ENCODE data around the gene CSTF1.

Gene CSTF1

DNA sequence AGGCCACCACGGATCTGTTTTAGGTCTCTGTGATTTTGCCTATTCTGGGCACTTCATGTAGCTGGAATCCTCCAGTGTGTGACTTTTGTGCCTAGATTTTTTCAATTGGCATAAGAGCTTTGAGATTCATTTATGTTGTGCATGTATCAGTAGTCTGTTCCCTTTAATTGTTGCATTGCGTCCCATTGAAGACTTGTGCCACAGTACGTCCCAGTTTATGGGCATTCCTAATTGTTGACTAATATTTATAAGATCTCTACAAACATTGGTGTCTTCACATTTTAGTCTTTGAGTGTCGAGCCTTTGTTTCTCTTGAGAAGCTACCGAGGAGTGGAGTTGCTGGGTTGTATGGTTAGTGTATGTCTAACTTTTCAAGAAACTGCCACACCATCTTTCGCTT is 34.4 kb upstream of the CSTF1 start:
- Histone ChIP-seq H3K27me3 (no peaks in the 10 kb centered on the region), H3K4me1 (peaks cover 0 to 35% (median 16%) of the 10 kb centered on the region in 4 donors), H3K27ac (peak overlapping the region; percentile 8 to 42), H3K4me3 (peak overlapping the region; percentile 77 to 84), H3K36me3 (peaks cover 0 to 2% (median 0%) of the 10 kb centered on the region in 3 donors), H3K9me3 (no peaks in the 10 kb centered on the region)
- DNase-seq: no peak
- intact Hi-C loops (cut with DNase I; ENCODE audit: low total_unique reads): loop anchor here (2.0 kb wide), 1 partner anchor 111 kb away; the partner anchor contains the start of gene RTF2
- TF ChIP-seq, protein P1, sequence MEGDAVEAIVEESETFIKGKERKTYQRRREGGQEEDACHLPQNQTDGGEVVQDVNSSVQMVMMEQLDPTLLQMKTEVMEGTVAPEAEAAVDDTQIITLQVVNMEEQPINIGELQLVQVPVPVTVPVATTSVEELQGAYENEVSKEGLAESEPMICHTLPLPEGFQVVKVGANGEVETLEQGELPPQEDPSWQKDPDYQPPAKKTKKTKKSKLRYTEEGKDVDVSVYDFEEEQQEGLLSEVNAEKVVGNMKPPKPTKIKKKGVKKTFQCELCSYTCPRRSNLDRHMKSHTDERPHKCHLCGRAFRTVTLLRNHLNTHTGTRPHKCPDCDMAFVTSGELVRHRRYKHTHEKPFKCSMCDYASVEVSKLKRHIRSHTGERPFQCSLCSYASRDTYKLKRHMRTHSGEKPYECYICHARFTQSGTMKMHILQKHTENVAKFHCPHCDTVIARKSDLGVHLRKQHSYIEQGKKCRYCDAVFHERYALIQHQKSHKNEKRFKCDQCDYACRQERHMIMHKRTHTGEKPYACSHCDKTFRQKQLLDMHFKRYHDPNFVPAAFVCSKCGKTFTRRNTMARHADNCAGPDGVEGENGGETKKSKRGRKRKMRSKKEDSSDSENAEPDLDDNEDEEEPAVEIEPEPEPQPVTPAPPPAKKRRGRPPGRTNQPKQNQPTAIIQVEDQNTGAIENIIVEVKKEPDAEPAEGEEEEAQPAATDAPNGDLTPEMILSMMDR (IDR thresholded peaks at IDR 0.05): no peak

DNA sequence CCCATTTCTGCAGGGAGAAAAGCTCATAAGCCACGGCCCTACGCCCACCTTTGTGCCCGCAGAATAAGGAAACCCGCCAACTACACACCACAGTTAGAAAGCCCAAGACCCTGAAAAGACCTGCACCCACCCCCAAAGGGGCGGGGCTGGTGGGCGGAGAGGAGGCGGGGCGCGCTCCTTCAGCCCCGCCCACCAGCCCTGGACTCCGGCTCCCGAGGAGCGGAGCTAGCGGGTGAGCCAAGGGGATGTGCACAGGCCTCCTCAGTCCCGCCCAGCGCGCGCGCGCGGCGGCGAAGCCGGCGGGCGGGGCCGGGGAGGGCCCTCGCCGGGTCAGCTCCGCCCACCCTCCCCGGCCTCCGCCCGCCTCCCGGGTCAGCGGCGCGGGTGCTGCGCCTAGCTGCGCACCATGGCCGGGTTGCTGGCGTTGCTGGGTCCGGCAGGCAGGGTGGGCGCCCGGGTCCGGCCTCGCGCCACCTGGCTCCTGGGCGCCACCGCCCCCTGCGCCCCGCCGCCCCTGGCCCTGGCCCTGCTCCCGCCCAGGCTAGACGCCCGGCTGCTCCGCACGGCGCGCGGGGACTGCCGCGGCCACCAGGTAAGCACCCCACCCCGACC is 33.7 kb upstream of the CSTF1 start, which contains the start of gene FAM210B:
FAM210B (plus strand) TSS at position 375 of the 612 bp plus-strand sequence; CDS start at position 407, 32 bp downstream.
- TF ChIP-seq, protein P1 (IDR thresholded peaks at IDR 0.05): no peak
- intact Hi-C loops (cut with DNase I; ENCODE audit: low total_unique reads): loop anchor here (2.0 kb wide), 1 partner anchor 110 kb away; the partner anchor contains the start of gene RTF2
- Histone ChIP-seq H3K4me3 (peak within 1 kb of the TSS; percentile 77 to 84), H3K27ac (peak within 1 kb of the TSS; percentile 77 to 84), H3K27me3 (no peaks in the 10 kb centered on the region), H3K36me3 (peaks cover 0 to 6% (median 0%) of the 10 kb centered on the region in 3 donors), H3K9me3 (no peaks in the 10 kb centered on the region), H3K4me1 (peaks cover 0 to 38% (median 16%) of the 10 kb centered on the region in 4 donors)
- DNase-seq: peak; percentile 84 to 93

DNA sequence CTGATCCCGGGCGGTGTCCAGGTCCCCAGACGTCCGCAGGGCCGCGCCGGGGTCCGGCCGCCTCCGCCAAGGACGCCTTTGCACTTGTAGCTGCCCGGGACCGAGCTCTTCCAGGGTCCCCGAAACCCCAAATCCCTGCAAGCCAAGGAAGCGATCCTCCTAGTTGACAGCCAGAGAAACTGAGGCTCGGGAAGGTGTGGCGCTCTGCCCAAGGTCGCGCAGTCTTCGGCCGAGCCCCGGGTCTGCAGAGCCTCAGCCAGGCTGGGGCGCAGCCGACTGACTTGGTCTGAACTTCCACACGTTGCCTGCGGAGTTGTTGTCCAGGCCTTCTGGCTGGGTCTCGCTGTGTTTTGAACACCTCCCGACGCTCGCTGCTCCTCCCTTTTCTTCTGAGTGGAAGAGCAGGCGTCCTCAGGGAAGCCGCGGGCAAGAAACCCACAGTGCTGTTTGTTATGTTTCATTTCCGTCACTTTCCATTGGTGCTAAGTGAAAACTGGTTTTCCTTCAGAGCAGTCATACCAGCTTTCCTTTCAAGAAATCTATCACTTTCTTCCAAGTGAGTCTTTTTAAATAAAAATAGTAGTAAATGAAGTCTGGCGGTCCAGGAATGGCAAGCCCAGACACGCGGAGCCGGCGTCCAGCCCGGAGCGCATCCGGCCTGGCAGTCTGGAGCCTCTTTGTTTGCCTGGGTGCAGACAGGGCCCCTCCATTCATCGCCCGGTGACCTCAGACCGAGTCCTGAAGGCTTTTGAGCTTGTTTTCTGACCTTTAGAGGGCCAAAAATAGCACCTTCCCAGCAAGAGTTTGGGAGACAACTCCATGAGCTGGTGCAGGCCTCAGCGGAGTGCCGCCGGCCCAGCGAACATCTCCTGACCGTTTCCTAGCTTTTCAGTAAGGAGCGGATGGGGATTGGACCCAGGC is 33.0 kb upstream of the CSTF1 start:
- intact Hi-C loops (cut with DNase I; ENCODE audit: low total_unique reads): loop anchor here (2.0 kb wide), 1 partner anchor 109 kb away; the partner anchor contains the start of gene RTF2
- Histone ChIP-seq H3K36me3 (peaks cover 0 to 8% (median 0%) of the 10 kb centered on the region in 3 donors), H3K9me3 (no peaks in the 10 kb centered on the region), H3K4me1 (peaks cover 0 to 38% (median 16%) of the 10 kb centered on the region in 4 donors), H3K27me3 (no peaks in the 10 kb centered on the region), H3K4me3 (peak overlapping the region; percentile 77 to 84), H3K27ac (peak overlapping the region; percentile 77 to 84)
- peak; percentile 60 to 71 for DNase-seq
- TF ChIP-seq, protein P1 (IDR thresholded peaks at IDR 0.05): no peak

DNA sequence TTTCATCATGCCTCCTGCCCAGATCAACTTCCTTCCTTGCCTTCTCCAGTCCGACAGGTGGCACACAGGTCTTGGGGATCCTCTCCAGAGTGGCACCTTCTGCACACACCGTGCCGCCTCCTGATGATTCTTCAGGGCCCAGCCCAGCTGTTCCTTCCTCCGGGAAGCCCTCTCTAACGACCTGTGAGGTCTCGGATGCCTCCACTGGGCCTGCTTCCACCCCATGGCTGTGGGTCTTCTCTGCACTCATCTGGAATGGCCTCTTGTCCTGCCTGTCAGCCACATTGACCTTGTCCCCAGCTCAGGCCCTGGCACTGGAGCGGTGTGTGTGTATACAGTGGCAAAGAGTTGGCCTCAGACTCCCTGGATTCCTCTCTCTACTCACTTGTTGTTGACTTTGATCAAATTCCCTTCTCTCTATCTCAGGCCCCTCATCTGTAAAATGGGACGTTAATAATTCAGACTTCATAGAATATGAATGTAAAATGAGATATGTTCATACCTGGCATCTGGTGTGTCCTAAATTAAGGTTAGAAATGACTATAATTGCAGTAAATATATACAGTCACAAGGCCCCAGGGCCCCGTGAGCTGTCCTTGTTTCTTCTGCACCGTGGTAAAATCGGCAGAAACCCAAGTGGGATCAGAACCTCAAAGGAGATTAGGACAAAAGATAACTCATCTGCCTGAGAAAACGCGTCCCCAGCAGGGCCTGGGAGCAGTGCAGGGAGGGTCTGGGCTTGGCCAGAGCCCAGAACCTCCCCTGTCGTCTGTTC is 32.1 kb upstream of the CSTF1 start:
- Histone ChIP-seq H3K4me3 (peak overlapping the region; percentile 77 to 84), H3K36me3 (peaks cover 4 to 16% (median 8%) of the 10 kb centered on the region in 3 donors), H3K9me3 (no peaks in the 10 kb centered on the region), H3K4me1 (peaks cover 0 to 38% (median 16%) of the 10 kb centered on the region in 4 donors), H3K27ac (peak overlapping the region; percentile 77 to 84), H3K27me3 (no peaks in the 10 kb centered on the region)
- TF ChIP-seq, protein P1 (IDR thresholded peaks at IDR 0.05): no peak
- DNase-seq: no peak
- intact Hi-C loops (cut with DNase I; ENCODE audit: low total_unique reads): no loop called here

DNA sequence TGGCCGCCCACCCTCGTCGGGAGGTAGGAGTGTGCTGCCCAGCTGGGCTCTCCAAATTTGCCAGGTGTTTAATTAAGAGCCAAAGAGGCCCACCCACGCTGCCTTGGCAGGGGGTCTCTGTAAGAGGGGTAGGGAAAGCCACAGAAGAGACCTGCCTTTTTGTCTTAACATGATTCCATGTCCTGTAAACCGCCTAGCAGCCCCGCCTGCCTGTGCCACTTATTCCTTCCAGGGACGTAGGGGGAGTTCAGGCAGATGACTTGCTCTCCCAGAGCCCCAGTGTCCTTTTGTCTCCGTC is 31.6 kb upstream of the CSTF1 start:
- peaks cover 0 to 38% (median 16%) of the 10 kb centered on the region in 4 donors for H3K4me1 ChIP-seq
- H3K9me3 ChIP-seq: no peaks in the 10 kb centered on the region
- H3K27me3 ChIP-seq: no peaks in the 10 kb centered on the region
- no peak overlapping the region for H3K4me3 ChIP-seq
- peaks cover 9 to 21% (median 14%) of the 10 kb centered on the region in 3 donors for H3K36me3 ChIP-seq
- DNase-seq: no peak
- H3K27ac ChIP-seq: no peak overlapping the region
- intact Hi-C loops (cut with DNase I; ENCODE audit: low total_unique reads): no loop called here
- TF ChIP-seq, protein P1 (IDR thresholded peaks at IDR 0.05): no peak
